GM12891 (cell line): ENCODE results near the gene MAP7D1.

Experiments
- DNase-seq: peaks from one replicate; pipeline ENCODE4 v3.0.0; 2011; ENCODE audit warnings: low spot score; ENCODE audit not compliant: insufficient read length
- FAIRE-seq: peaks from 2 replicates; lab custom pipeline; 2011; peaks lifted over from hg19 to GRCh38; lab: Jason Lieb, UNC
- PAX5 ChIP-seq: IDR thresholded peaks from 2 replicates; pipeline ENCODE4 v1.6.1; 2011; ENCODE audit warnings: low read length, moderate library complexity, mild to moderate bottlenecking; ENCODE audit not compliant: insufficient read depth, severe bottlenecking
- POLR2A ChIP-seq: IDR thresholded peaks from 2 replicates; pipeline ENCODE4 v1.6.1; 2011; ENCODE audit warnings: low read depth, low read length, control low read depth
- POLR2AphosphoS5 ChIP-seq: IDR thresholded peaks from 2 replicates; pipeline ENCODE4 v1.6.1; 2011; ENCODE audit warnings: low read depth, low read length, control low read depth
- POU2F2 ChIP-seq: IDR thresholded peaks from 2 replicates; pipeline ENCODE4 v1.6.1; 2011; ENCODE audit warnings: low read depth, mild to moderate bottlenecking, control low read depth, low read length, moderate library complexity
- SPI1 ChIP-seq: IDR thresholded peaks from 2 replicates; pipeline ENCODE4 v1.6.1; 2011; ENCODE audit warnings: low read depth, low read length, control low read depth
- TAF1 ChIP-seq: IDR thresholded peaks from 2 replicates; pipeline ENCODE4 v1.6.1; 2011; ENCODE audit warnings: low read depth, low read length, control low read depth

The MAP7D1 gene

GRCh38 chr1:36166938-36167905 lies 11.3 kb downstream of the MAP7D1 start:
- peak; percentile 29; the same call in 1 of the 2 replicates for TF ChIP-seq POLR2A
- TF ChIP-seq PAX5 = no peak
- no peak for TF ChIP-seq SPI1
- TF ChIP-seq POU2F2 = 0 out of 2 replicates have a peak, but pooled peaks have one; percentile 40
- no peak for TF ChIP-seq POLR2AphosphoS5
- TF ChIP-seq TAF1 = no peak
- FAIRE-seq (peak; percentile 76), DNase-seq (no peak)

DNA sequence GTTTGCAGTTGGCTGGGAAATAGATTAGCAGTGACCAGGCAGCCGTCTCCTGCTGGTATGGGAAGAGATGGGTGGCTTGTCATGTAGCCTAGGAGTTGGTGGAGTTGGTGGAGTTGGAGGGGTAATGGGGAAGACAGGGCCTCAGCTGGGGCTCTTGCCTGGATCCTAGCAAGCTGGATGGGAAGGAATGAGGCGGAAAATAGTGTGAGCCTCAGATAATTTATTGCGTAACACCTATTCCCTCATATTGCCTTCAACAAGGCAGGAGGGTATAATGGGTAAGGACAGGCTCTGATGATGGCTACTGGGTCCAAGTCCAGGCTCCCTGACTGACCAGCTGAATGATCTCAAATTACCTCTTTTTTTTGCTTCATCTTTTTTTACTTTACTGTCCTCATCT lies 12.6 kb downstream of the MAP7D1 start:
- FAIRE-seq = no peak
- DNase-seq = no peak

GRCh38 chr1:36170643-36171412 lies 14.9 kb downstream of the MAP7D1 start:
- no peak for FAIRE-seq
- TF ChIP-seq PAX5 = no peak
- TF ChIP-seq SPI1 = no peak
- TF ChIP-seq POLR2AphosphoS5 = no peak
- no peak for TF ChIP-seq POLR2A
- no peak for TF ChIP-seq POU2F2
- no peak for TF ChIP-seq TAF1
- no peak for DNase-seq

More for the DNA sequence above, 12.6 kb downstream of the MAP7D1 start:
- no peak for TF ChIP-seq TAF1

GRCh38 chr1:36172017-36172747 lies 16.2 kb downstream of the MAP7D1 start:
- DNase-seq (no peak), FAIRE-seq (no peak)
- TF ChIP-seq SPI1 (no peak), PAX5 (no peak), POU2F2 (no peak), POLR2A (no peak), POLR2AphosphoS5 (no peak), TAF1 (no peak)

- TF ChIP-seq POLR2AphosphoS5 (0 out of 2 replicates have a peak, but pooled peaks have one; percentile 27), SPI1 (no peak)
- DNase-seq = no peak
- no peak for FAIRE-seq
Measured at GRCh38 chr1:36172983-36173382, 17.0 kb downstream of the MAP7D1 start.

DNA sequence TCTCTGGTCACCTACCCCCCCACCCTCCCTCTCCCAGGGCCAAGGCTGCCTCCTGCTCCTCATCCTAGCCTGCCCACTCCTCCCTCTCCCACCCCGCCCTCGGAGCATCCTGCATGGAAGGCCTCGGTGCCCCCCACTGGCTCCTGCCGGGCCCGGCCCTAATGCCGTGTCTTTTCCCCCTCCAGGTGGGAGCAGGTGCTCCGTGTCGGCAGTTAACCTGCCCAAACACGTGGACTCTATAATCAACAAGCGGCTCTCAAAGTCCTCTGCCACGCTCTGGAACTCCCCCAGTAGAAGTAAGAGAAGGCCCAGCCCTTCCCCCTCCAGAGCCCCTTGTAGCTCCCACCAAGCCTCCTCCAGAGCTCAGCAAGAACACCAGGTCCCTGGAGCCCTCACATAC lies 18.8 kb downstream of the MAP7D1 start:
- no peak for FAIRE-seq
- TF ChIP-seq POLR2A (no peak), TAF1 (no peak), POU2F2 (no peak), POLR2AphosphoS5 (no peak), PAX5 (no peak), SPI1 (no peak)
- no peak for DNase-seq

DNA sequence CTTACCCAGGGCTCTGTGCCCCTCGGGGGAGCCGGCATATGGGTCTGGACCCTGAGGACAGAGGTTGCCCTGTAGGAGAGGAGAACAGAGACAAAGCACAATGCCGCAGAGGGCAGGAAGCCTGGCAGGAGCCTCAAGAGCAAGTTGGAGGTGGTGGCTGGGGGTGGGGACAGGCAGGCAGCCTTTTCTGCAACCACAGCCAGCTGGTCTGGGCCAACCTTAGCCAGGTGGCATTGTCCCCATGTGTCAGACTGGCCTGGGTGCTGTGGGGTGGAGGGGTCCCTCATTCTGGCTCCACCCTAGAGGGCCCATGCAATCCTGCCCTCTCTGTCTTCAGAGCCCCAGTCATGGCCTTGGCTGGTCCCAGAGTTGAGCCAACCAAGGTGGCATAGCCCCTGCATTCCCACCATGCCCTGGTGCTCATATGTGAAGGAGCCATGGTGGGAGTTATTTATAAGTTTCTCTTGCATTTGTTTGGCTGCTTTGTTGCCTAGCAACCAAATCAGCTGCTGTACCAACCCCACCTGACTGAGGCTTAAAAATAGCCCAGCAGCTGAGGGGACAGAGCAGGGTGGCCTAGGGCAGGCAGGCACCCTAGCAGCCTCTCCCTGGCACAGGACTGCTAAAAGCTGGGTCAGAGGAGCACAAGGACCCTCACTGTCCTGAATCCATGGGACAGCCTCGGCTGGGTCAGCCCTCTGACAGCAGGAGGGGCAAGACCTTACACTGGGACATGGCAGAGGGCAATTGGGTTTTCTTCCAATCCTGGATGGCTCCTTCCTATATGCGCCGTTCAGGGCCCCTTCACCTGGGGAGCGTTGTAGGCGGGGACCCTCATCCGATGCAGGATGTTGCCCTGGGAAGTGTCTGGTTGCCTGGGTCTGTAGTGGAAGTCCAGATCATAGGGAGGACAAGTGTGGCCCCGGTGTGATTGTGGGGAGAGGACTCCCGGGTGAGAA lies 19.5 kb downstream of the MAP7D1 start:
- DNase-seq (peak; percentile 54), FAIRE-seq (peak; percentile 31)
- TF ChIP-seq POLR2A (no peak), POU2F2 (no peak), PAX5 (no peak), POLR2AphosphoS5 (no peak), SPI1 (no peak), TAF1 (no peak)

GRCh38 chr1:36176106-36176949 lies 20.4 kb downstream of the MAP7D1 start:
- FAIRE-seq = no peak
- TF ChIP-seq POU2F2 = no peak
- no peak for TF ChIP-seq TAF1
- TF ChIP-seq POLR2AphosphoS5 = no peak
- no peak for TF ChIP-seq SPI1
- no peak for TF ChIP-seq PAX5
- no peak for TF ChIP-seq POLR2A
- DNase-seq = no peak
